Fibroblast of pulmonary artery (primary cell): ENCODE data around the gene LPP.
A peak's percentile ranks its signal among the peaks of the same experiment; 100 is the strongest.

Experiments used
- DNase-seq: peaks from one replicate; pipeline ENCODE4 v3.0.0-alpha.2; 2010; ENCODE audit warnings: low read depth
- H3K4me3 ChIP-seq: replicated peaks from 2 replicates; pipeline ENCODE4 v1.5.1; 2011; ENCODE audit warnings: low read depth, mild to moderate bottlenecking, control low read depth, low read length, moderate library complexity
- CTCF ChIP-seq: IDR thresholded peaks from 2 replicates; pipeline ENCODE4 v1.5.1; 2011; ENCODE audit warnings: mild to moderate bottlenecking, control low read depth, low read length, inconsistent platforms; ENCODE audit errors: missing control alignments

Gene LPP

GRCh38 chr3:188775412-188775811, 621.5 kb downstream of the LPP start:
- H3K4me3 ChIP-seq, result no peak overlapping the region
- DNase-seq, result no peak
- no peak for TF ChIP-seq CTCF

- H3K4me3 ChIP-seq, result no peak overlapping the region
- DNase-seq, result peak; percentile 80
- no peak for TF ChIP-seq CTCF
Observed at GRCh38 chr3:188776447-188776846, 622.5 kb downstream of the LPP start.

- DNase-seq, result no peak
- no peak overlapping the region for H3K4me3 ChIP-seq
- no peak for TF ChIP-seq CTCF
Observed at GRCh38 chr3:188778091-188778852, 624.3 kb downstream of the LPP start.

- no peak overlapping the region for H3K4me3 ChIP-seq
- DNase-seq, result peak; percentile 39
- no peak for TF ChIP-seq CTCF
Observed at GRCh38 chr3:188779281-188779980, 625.5 kb downstream of the LPP start.

GRCh38 chr3:188780193-188781147, 626.5 kb downstream of the LPP start:
- peak; percentile 93 for DNase-seq
- TF ChIP-seq CTCF, result no peak
- no peak overlapping the region for H3K4me3 ChIP-seq

- H3K4me3 ChIP-seq, result no peak overlapping the region
- no peak for TF ChIP-seq CTCF
- no peak for DNase-seq
Observed at GRCh38 chr3:188782613-188783124, 628.7 kb downstream of the LPP start.
